HG02884 (cell line): Measurements from ENCODE around the gene RAB30.
"Not testable (repeated sequence)": the region's sequence is repeated elsewhere in the genome, so short reads cannot be mapped to it uniquely, and the experiment has no call there.

ENCODE experiments used
- ATAC-seq: cut with Tn5 transposase; IDR thresholded peaks from one replicate; pipeline ENCODE4 v1.9.1; 2021; ENCODE audit warnings: mild to moderate bottlenecking, moderate library complexity; ENCODE audit not compliant: unreplicated experiment

Gene RAB30

DNA sequence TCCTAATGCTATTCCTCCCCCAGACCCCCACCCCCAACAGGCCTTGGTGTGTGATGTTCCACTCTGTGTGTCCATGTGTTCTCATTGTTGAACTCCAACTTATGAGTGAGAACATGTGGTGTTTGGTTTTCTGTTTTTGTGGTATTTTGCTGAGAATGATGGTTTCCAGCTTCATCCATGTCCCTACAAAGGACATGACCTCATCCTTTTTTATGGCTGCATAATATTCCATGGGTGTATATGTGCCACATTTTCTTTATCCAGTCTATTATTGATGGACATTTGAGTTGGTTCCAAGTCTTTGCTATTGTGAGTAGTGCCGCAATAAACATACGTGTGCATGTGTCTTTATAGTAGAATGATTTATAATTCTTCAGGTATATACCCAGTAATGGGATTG is 121.2 kb downstream of the RAB30 start:
- ATAC-seq: not testable (repeated sequence)

GRCh38 chr11:82949352-82949751 is 122.3 kb downstream of the RAB30 start:
- no peak for ATAC-seq

DNA sequence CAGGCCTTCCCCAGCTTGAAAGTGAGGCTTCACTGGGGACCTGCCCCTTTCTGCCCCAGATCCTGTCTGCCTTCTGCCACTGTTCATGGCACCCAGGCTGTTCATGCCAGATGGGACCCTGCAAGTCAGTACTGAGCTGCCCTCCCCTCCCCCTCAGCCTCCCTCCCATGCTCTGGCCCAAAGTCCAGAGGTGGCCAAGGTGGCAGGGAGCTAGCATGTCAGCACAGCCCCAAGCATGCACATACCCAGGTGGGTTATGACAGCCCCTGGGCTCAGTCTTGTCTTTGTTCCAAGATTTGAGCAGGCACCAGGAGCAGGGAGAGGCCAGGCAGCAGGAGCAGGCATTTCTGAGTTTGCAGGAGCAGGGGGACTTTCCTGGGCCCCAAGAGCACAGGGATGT is 126.0 kb downstream of the RAB30 start:
- ATAC-seq: no peak

- ATAC-seq: not testable (repeated sequence)
Measured at GRCh38 chr11:82945041-82945440, 126.7 kb downstream of the RAB30 start.

- ATAC-seq: no peak
Measured at GRCh38 chr11:82944198-82944597, 127.5 kb downstream of the RAB30 start.

- not testable (repeated sequence) for ATAC-seq
Measured at GRCh38 chr11:82943430-82943829, 128.3 kb downstream of the RAB30 start.

GRCh38 chr11:82942376-82942775 is 129.3 kb downstream of the RAB30 start:
- ATAC-seq: no peak

DNA sequence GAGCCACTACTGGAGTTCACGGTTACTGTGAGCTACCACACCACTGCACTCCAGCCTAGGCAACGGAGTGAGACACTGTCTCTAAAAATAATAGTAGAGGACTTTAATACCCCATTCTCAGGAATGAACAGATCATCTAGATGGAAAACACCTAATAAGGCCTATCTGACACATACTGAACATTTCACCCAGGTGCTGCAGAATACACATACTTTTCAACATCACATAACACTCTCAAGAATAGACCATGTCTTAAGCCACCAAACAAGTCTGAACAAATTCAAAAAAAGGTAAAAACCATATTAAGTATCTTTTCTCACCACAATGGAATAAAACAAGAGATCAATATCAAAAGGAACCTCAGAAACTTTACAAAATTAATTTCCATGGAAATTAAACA is 132.2 kb downstream of the RAB30 start:
- no peak for ATAC-seq

GRCh38 chr11:82937554-82937953 is 134.1 kb downstream of the RAB30 start:
- no peak for ATAC-seq

GRCh38 chr11:82936261-82936660 is 135.4 kb downstream of the RAB30 start:
- no peak for ATAC-seq

DNA sequence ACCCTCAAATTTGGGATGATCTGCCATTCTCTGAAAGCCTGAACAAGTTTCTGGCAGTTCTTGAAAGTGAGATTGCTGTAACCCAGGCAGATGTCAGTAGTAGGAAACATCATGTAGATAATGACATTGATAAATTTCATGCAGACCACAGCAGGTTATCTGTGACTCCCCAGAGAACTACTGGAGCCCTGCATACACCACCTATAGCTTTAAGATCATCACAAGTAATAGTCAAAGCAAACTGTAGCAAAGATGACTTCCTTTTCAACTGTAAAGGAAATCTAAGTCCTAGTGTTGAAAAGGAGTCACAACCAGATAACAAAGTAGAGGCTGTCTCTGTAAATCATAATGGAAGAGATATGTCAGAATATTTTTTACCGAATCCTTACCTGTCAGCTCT is 139.1 kb downstream of the RAB30 start:
- no peak for ATAC-seq

DNA sequence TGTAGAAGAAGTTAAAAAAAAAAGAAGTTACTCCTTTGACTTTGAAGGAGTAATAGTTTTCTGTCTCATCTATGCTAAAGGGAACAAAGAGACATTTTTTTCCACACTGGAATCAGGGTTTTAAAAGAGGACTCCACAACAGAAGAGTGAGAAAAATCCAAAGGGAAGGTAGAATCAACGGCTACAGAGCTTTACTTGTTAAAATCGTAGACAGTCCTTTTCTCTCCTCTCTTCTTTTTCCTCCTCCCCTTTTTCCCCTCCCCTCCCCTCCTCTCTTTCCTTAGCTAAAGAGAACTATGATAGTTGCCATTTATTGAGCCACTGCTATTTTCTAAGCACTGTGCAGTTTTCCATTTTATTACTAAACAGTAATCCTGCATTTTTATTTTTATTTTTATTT is 141.0 kb downstream of the RAB30 start:
- ATAC-seq: no peak

DNA sequence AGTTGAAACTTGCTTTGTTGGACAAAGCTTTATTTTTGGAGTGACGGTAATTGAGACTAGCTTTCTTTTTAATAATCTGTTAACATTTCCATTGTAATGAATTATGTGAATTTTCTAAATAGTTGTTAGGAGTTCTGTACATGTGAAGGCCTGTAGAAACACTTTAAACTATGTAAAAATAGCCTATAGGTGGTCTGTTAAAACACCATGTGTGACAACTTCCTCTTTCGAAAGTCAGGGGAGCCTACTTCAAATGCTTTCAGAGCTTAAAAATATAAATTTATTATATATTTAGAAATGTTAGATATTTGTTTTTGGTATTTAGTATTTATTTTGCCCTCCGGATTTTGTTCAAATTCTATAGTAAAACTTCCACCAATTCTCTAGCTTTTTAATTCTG is 141.5 kb downstream of the RAB30 start:
- ATAC-seq: peak; percentile 64

GRCh38 chr11:82929121-82929520 is 142.6 kb downstream of the RAB30 start:
- no peak for ATAC-seq

DNA sequence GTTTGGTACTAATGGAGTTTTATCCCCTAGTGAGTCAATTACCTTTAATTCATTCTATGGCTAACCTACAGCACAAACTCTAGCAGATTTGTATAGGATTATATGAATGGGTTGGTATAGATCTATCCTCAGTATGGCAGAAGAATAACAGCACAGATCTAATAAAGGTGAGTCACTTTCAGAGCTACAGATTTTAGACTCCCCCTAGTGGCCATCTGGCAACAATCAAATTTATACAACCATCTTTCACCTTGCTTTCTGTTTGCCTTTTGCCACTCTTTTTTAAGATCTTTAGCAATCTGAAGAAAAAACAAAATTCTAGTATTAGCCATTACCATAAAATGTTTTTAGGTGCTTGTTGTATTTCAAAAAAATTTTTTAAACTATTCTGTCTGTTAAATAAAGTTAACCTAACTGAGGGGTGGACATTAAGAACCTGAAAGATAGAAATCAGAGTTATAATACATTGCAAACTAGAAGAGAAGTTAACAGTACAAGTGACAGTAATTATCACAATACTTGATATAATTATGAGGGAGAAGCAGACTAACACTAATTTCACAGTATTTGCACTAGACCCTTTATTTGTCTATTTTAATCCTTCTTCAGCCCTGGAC is 144.3 kb downstream of the RAB30 start:
- peak; percentile 56 for ATAC-seq

GRCh38 chr11:82924522-82925224 is 147.0 kb downstream of the RAB30 start:
- no peak for ATAC-seq
